Measurements from ENCODE around the gene ZNF18.
A peak's percentile ranks its signal among the peaks of the same experiment; 100 is the strongest.
"Not testable (repeated sequence)": the region's sequence is repeated elsewhere in the genome, so short reads cannot be mapped to it uniquely, and the experiment has no call there.

Gene ZNF18

DNA sequence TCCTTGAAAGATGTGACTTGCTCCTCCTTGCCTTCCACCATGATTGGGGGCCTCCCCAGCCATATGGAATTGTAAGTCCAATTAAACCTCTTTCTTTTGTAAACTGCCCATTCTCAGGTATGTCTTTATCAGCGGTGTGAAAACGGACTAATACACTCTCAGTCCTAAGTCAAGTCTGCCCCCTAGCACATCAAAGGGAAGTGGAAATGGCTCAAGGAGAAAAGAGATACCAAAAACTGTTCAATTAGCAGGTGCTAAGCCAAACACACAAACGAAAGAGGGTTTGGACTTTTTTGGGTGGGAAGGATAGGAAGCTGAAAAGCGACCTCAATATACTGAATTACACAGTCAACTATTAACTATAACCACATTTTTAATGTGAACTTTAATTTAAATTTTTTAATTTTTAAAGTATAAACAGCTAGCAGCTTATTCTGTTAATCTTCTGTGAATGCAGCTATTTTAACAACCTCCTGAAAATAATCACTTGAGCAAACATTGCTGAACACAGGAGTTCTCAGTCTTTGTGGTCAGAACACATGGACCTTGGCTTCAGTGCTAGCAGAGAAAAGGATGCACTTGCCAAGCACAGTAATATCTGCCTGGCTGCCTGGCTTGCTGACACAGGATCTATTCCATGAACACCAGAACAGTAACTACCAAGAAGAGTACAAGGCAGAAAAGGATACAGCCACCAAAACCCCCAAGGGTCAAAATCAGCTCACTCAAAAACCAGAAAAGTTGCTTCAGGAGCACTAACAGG lies 10.9 kb downstream of the ZNF18 start:
- DNase-seq: peak in 2 of 56 donors; percentile 0 to 21

DNA sequence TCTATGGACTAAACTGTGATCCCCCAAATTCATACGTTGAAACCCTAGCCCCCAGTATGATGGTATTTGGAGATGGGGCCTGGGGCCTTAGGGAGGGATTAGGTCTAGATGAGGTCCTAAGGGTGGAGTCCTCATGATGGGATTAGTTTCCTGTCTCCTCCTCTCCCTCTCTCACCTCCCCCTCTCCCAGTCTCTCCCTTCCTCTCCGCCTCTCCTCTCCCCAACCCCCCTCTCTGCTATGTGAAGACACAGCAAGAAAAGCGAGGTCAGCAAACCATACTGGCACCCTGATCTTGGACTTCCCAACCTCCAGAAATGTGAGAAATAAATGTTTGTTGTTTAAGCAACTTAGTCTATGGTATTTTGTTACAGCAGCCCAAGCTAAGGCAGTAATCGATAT lies 15.4 kb downstream of the ZNF18 start:
- DNase-seq: no peak

DNA sequence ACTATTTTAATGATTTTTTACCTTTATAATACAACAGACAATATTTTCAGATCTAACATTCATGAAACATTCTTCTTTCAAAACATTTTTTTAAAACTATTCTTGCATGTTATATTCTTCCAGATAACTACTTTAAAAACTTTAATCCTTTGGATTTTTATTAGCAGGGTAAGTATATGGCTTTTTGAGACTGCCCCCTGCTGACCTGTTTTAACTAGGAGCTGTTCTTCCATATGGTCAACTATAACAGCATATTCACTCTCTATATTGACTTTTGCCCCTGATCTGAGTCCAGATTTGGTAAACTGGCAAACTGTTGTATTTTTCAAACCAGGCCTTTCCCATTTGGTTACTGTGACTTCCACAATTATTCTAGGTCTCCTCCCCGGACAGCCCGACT lies 16.5 kb downstream of the ZNF18 start:
- no peak for DNase-seq

DNA sequence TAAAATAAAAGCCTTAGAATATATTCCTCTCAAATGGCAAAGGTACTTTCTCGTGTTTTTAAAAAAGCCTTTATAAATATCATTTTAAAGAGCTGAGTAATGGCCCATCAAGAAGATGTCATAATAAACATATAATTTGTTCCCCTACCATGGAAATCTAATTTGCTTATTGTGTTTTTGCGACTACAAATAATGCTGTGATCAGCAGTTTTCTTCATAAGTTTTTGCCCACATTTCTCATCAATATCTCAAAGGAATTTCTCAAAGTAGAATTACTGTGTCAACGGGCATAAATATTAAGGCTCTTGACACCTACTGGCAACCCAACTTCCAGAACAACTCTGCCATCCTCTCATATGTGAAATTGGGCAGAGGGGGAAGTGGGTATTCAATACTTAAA lies 17.5 kb downstream of the ZNF18 start:
- DNase-seq: no peak

DNA sequence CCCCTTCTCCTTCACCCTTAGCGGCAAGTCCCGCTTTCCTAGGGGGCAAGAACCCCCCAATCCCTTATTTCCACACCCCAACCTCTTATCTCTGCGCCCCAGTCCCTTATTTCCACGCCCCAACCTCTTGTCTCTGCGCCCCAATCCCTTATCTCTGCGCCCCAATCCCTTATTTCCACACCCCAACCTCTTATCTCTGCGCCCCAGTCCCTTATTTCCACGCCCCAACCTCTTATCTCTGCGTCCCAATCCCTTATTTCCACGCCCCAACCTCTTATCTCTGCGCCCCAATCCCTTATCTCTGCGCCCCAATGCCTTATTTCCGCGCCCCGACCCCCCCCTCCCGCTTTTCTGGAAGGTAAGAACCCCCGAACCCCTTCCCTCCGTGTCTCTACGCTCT lies 24.5 kb downstream of the ZNF18 start:
- DNase-seq: not testable (repeated sequence)

DNA sequence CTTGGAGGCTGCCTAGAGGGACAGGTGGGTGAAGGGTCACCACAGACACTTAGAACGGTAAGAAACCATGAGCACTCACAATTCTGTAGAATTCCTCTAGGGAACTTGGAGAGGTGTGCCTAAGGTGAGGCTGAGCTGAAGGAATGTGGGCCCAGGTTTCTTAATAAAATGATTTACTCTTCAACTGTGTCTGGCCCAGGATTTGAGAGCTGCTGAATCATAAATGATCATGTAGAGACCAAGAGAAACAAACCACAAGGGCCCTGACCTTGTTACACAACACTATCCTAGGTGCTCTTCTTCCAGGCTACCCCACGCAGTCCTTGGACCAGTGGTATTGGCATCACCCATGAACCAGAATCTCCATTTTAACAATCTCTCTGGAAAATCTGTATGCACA lies 27.7 kb downstream of the ZNF18 start:
- DNase-seq: no peak

DNA sequence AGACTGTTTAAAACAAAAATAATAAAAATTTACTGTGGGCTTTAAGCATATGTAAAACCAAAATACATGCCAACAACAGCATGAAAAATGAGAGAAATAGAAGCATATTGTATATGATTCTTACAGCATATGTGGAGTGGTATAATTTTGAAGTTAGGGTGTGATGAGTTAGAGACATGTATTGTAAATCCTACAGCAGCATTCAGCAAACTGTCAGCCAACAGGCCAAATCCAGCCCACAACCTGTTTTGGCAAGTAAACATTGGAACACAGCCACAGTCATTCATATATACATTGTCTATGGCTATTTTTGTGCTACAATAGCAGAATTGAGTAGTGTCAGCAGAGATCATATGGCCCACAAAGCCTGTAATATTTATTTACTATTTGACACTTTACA lies 42.3 kb downstream of the ZNF18 start:
- no peak for DNase-seq

DNA sequence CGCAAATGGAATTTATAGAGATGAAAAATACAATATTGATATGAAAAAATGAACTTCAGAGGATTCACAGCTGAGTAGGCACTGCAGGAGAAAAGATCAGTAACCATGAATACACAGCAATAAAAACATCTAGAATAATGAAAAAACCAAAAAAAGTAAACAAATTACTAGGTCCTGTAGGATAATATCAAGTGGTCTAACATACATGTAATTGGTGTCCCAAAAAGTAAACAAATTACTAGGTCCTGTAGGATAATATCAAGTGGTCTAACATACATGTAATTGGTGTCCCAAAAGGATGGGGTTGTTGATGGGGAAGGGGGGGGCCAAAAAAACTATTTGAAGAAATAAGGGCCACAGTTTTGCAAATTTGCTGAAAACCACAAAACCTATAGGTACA lies 43.4 kb downstream of the ZNF18 start:
- DNase-seq: no peak

DNA sequence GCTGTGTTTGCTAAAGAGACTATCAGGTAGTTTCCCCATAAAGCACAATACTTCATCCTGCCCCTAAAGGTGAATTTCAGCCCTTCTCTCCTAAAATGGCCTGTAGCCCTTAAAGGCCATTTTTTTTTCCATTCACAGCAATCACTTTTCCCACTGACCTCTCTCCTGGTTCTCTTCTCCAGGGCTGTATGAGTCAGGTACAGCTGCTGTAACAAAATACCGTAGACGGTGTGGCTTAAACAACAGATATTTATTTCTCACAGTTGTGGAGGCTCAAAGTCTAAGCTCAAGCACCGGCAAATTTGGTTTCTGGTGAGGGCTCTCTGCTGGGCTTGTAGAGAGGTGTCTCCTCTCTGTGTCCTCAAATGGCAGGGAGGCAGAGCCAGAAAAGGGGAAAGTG lies 44.7 kb downstream of the ZNF18 start:
- DNase-seq: no peak

DNA sequence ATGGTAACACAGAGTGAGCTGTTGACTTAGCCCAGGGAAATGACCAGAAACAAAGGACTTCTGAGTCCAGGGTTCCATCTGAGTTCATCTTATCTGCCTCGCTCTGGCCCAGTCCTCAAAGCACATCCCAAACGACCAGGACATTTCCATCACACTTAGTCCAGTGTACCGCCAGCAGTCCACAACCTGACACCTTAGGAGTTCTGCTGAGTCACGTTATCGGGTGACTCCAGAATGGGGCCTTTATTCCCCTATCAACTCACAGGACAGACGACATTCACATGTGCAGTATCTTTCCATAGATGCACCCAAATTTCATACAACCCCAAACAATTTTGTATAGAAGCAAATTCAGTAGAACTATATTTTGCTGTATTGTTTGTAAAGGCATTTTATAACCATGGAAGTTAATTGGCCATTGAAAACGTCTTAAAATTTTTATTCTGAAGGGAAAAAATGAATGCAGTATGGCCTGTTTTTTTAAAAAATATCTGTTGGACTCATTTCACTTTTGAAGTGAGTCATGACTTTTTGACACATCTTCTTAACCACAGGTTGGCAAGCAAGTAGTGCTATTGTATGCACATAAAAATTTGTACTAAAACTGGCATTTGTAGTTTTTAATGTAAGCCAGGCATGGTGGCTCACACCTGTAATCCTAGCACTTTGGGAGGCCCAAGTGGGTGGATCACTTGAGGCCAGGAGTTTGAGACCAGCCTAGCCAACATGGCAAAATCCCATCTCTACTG lies 46.3 kb downstream of the ZNF18 start:
- no peak for DNase-seq

DNA sequence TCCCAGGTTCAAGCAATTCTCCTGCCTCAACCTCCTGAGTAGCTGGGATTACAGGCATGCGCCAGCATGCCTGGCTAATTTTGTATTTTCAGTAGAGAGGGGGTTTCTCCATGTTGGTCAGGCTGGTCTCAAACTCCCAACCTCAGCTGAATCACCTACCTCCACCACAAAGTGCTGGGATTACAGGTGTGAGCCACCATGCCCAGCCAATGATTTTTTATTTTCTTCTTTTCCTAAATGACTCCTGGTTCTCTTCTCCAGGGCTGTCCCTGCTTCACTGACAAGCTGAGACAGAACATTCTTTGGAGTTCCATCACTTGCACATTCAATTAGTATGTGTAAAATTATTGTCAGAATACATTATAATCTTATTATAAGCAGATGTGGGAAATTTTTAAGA lies 47.7 kb downstream of the ZNF18 start:
- DNase-seq: not testable (repeated sequence)

DNA sequence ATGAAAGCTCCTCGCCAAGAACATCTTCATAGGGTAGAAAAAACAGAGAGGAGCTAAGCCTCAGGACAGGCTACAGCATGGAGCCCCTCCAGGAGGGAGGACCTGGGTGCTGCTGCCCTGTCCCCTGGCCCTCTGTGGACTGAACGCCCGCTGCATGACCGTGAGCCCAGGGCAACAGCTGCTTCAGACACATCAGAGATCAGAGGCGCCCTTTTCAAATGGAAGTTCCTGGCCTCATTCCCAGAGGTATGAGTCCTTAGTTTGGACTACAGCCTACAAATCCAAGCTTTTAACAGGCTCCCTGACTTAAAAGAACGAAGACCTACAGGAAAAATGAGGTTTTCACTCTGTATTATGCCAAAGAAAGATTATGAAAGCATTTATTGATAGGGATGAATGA lies 48.5 kb downstream of the ZNF18 start:
- peak in 2 of 56 donors; percentile 0 to 9 for DNase-seq

DNA sequence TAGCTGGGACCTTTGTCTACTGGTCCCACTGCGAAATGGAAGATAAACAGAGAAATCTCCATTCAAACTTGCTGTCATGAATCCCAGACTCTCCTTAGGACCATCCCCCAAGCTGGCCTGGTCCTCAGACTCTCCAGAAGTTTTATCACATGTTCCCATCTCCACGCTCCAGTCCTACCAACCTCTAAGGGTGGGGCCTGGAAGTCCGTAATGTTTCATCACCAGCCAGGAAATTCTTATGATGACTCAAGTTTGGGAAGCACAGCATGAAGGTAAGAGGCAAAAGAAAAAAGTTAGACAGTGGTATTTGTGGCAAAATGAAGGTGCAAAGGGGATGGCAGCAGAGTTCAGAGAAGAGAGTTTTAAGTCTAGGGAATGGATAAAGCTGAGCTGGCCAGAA lies 52.7 kb downstream of the ZNF18 start:
- DNase-seq: no peak

DNA sequence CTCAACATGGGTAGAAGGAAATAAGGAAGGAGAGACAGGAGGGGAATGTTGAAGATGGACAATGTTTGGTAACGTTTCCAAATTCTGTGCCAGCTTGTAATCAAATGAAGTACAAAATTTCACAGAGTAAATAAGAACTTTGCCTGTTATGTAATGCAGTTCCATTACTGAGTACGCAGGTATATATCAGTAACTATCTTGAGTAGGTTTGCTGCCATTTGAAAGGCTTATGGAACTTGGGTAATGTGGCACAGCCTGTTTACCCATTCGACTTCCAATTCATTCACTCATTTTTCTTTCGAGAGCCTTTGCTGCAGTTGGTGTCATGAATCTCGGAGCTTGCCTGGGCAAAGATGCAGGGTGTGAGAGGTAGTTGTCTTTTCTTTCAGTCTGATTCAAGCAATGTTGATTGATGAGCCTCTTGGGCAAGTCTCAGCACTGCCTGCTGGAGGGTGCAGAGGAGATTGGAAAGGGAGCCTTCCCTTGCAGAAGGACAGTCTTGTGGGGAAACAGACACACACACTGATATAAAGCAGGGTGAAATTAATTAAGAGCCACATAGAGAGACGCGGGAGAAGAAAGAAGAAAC lies 53.4 kb downstream of the ZNF18 start:
- DNase-seq: no peak

DNA sequence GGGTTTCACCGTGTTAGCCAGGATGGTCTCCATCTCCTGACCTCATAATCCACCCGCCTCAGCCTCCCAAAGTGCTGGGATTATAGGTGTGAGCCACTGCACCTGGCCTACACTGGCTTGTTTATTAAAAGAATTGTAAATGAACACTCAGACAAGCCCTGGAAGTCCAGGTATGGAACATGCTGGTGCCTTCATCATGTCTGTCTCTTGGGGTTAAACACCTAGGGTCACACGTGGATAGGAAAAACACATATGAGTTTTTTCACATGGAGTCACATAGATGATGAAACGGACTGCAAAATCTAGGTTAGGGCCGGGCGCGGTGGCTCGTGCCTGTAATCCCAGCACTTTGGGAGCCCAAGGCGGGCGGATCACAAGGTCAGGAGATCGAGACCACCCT lies 54.2 kb downstream of the ZNF18 start:
- not testable (repeated sequence) for DNase-seq

DNA sequence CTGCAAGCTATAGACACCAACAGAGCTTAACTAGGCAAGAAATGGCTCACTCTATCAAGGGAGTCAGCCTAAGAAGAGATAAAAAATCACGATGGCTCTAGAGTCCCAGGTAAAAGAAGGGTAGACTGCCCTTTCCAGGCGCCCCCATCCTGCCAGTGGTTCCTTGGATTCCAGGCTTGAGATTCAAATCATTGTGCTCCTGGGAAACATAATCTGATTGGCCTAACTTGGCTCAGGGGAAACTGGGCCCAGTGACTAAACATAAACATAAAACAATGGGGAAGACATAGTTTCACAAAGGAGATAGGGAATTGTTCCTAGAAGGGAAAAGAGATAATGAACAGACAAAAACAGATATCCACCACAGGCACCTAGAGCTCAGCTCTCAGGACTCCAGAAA lies 56.4 kb downstream of the ZNF18 start:
- no peak for DNase-seq

DNA sequence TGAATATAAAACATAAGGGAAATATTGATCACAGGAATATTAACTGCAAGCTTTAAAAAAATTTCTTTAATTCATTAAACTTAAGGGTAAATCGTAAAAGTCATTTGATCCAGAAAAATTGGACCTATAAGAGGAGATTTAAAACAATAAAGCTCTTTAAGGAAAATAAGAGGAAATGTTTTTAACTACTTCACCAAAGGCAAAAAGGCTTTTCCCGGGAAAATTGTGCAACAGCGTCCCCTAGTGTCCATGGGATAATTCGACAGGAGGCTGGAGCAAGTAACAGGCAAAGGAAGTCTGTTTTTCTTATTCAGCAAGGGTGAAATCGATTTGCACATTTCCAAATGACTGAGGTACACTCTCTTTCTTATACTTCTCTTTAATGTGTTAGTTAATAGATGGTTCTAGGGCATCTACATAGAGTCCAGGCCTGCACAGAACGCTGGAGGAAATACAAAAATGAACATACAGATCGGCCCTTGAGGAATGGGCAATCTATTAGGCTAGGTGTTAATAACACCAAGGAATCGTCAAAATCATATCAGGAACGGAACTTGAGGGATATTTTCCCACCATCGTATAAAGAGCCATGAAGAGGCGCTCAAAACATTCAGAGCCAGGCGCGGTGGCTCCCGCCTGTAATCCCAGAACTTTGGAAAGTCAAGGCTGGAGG lies 61.4 kb downstream of the ZNF18 start:
- DNase-seq: peak in 42 of 56 donors; percentile 0 to 81 (median 24)

DNA sequence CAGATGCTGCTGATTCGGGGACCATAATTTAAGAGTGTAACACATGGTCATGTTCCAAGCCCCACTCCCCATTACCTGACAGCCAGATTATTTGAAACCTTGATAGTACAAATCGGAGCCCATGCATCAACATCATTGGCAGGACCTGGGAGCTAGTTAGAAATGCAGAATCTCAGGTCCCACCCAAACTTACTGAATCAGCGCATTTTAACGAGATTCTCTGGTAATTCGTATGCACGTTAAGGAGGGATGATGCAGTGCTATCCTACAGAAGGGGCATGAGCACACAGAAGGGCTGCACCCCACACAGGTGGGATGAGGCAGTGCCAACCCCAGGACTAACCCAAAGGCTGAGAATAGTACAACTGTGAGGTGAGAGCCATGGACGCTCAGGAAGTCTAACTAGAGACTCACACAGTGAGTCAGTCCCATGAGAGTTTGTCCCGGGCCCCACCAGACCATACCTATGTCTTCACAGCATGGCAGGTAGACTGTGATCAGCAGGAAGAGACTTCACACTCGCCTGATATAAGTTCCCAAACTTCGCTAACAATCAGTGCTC lies 64.9 kb downstream of the ZNF18 start:
- no peak for DNase-seq

DNA sequence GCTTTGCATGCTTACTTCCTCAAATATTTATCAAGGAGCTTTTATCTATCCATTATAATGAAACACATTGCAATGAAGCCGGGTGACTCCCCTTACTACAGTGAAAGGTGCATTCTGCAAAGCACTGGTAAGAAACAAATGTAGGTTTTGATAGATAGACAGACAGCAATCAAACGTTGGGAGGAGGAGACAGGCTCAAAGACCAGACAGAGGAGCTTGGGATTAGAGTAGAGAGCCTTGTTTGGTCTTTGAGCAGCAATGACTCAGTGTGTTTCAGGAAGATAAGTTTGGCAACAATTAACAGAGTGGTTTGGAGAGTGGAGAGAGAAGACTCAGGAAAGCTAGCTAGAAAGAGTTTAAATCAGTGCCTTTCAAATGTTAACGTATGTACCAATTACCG lies 68.8 kb downstream of the ZNF18 start:
- no peak for DNase-seq

Data from nucleus accumbens (tissue), 56 donors.